Stimulated activated CD4-positive, alpha-beta T cell treated with anti-CD3 and anti-CD28 coated beads, Interleukin-1b, Interleukin-23, amount 100 ng/mL, for 4 hours (primary cell): ENCODE data around the gene PRKACB.
A peak's percentile ranks its signal among the peaks of the same experiment; 100 is the strongest.
"Not testable (repeated sequence)": the region's sequence is repeated elsewhere in the genome, so short reads cannot be mapped to it uniquely, and the experiment has no call there.

Source experiments
- DNase-seq, 2 donors: peaks; one replicate each; pipeline ENCODE4 v3.0.0-alpha.2; 2020; ENCODE audit warnings: low read depth in 2 of 2

Gene PRKACB

DNA sequence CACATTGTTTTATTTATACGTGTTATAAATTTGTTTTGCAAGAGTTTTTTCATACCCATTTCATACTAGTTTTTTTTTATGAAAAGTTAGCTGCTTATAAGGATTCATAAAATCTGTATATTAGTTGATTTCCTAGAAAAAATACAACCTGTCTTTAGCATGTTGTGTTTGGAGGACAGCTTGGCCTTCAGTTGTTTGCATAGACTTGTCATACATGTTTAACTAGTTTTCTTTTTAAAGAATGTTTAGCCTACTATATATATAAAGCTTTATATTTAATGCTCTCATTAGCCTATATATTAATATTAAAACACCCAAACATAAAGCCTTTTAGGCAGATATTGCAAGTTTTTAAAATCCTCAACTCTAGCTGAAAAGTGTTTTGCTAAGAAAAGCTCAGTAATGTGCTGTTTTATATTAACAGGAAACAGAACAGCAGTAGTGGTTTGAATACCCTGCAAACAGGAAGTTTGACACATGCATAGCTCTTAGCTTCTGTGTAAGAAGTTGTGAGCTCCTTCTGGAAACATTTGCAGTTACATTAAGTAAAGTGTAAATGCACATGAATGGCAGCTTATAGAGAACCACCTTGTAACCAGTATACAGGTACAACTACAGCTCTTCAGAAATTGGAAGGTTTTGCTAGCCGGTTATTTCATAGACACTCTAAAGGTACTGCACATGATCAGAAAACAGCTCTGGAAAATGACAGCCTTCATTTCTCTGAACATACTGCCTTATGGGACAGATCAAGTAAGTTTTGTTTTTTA lies at the start of gene PRKACB:
PRKACB (plus strand) TSS at position 476 of the 770 bp plus-strand sequence; CDS start at position 567, 91 bp downstream.
- peak in 1 of 2 donors; percentile 18 for DNase-seq

- no peak for DNase-seq
These were observed 48.8 kb upstream of the PRKACB start for GRCh38 chr1:84095308-84095707.

DNA sequence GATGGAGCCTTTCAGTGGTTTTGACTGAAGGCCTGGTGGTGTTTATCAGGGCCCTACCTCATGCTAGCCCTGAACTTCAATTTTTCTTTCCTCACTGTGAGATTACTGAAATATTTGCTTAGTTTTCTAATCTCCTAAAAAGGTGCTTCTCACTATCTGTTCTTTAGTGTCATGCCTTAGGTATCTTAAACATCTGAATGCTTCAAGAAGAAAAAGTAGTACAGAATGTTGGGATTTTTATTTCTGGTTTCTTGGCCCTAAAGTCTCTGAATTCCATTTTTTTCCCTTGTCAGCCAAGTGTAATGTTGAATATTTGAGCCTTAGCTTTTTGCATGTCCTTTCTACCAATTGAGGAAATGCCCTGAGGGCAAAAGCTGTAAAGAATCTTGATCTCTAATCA lies 47.9 kb upstream of the PRKACB start:
- DNase-seq = no peak

GRCh38 chr1:84101204-84101603 lies 42.9 kb upstream of the PRKACB start:
- no peak for DNase-seq

GRCh38 chr1:84103197-84103992 lies 40.7 kb upstream of the PRKACB start:
- no peak for DNase-seq

GRCh38 chr1:84107538-84107937 lies 36.5 kb upstream of the PRKACB start:
- DNase-seq = not testable (repeated sequence)

DNA sequence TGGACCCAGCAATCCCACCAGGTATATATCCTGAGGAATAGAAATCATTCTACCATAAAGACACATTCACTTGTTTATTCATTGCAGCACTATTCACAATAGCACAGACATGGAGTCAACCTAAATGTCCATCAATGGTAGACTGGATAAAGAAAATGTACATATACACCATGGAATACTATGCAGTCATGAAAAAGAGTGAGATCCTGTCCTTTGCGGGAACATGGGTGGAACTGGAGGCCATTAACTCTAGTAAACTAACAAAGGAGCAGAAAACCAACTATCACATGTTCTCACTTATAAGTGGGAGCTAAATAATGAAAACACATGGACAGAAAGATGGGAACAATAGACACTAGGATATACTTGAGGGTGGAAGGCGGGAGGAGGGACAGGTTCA lies 36.1 kb upstream of the PRKACB start:
- no peak for DNase-seq

- no peak for DNase-seq
These were observed 35.0 kb upstream of the PRKACB start for GRCh38 chr1:84108900-84109578.

GRCh38 chr1:84110629-84111028 lies 33.4 kb upstream of the PRKACB start:
- no peak for DNase-seq

GRCh38 chr1:84116558-84116957 lies 27.5 kb upstream of the PRKACB start:
- no peak for DNase-seq

DNA sequence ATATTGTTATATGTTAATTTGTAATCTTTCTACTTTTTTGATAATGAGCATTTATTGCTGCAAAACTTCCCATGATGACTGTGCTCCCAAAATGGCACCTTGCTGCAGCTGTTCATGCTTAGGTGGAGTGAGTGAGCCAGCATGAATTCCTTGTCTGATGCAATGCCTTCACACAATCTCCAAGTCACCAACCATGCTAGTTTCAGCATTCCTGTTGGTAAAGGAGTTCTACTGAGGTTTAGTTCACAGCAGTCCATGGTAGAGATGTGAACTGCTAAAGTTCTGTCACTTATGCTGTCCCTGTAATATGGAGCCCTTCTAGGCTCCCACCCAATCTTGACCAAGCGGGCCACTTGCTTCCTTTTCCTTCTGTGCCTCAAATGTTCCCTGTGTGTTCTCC lies 26.2 kb upstream of the PRKACB start:
- no peak for DNase-seq

- no peak for DNase-seq
These were observed 22.7 kb upstream of the PRKACB start for GRCh38 chr1:84121360-84121759.

DNA sequence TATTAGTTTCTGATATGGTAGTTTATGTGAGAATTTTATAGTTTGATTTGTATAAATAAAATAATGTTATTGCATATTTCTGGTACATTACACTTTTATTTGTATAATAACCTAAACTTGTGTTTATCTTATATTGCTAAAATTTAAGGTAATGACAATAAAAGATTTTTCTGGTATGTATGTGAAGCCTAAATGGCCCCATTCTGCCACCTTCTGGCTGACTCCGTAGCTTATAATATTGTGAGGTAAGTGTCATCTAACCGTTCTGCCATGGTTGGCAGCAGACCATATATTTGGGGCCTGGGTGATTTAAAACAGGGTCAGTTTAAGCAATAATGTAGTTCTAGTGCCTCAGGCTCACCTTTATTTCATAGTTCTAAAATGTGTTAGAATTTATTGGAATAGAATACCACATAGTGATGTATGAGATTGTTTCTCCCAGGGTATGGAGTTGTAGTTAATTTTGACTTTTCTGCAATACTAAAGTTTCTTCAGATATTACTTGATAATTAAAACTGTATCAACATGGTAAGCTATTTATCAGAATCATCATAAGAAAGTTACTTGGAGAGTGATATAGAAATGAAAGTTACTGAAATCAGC lies 21.2 kb upstream of the PRKACB start:
- DNase-seq = peak; percentile 18 to 45

- no peak for DNase-seq
These were observed 10.6 kb upstream of the PRKACB start for GRCh38 chr1:84133479-84133878.

- DNase-seq = no peak
These were observed 8.7 kb upstream of the PRKACB start for GRCh38 chr1:84135341-84135740.

DNA sequence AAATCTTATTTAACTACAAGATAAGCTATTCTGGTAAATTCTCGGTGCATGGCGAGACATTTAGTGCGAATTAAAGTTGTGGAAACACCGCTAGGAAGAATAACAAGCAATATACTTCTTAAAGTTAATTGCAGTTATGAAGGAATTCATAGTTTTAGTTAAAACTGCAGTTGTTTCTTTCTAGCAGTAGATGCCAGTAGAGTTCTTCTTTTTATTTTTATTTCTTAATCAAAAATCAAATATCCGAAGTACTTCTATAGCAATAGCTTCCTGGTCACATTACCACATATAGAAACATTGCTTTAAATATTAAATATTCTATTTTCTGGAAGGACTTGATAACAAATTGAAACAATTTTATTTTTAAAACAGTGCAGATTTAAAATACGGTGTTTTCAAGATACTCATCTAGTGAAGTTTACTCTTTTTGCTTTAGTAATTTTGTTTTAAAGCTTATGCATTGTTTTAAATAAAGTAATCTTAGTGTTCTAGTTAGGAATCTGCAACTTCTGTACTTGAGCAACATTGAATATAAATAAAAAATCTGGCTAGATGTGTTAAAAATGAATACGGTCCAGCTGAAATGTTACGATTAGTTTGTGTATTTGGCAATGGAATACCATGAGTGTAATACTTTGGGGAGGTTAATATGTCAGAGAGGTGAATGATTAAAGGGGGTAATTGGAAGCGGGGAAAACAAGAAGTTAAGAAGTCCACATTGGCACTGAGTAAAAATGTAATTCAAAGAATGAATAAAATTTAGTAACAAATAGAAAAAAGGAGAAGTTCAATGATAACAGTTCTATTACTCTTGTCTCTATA lies 2.7 kb upstream of the PRKACB start:
- DNase-seq = no peak

DNA sequence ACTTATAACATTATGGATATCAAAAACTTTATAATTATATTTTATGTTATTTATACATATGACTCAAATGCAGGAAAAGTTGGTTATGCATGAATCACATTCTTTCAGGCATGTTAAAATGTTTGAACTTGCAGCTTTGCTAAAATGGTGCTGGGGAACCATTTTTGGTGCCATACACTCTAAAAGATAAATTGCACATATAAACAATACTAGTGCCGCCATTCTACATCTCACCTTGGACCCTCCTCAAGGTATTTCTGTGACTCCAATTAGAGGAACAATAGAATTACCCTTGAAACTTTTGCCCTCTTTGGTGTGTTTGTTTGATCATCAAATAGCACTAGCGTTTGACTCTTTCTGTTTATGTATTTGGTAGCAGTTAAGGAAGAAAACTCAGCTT lies 997 bp downstream of the PRKACB start:
- no peak for DNase-seq

DNA sequence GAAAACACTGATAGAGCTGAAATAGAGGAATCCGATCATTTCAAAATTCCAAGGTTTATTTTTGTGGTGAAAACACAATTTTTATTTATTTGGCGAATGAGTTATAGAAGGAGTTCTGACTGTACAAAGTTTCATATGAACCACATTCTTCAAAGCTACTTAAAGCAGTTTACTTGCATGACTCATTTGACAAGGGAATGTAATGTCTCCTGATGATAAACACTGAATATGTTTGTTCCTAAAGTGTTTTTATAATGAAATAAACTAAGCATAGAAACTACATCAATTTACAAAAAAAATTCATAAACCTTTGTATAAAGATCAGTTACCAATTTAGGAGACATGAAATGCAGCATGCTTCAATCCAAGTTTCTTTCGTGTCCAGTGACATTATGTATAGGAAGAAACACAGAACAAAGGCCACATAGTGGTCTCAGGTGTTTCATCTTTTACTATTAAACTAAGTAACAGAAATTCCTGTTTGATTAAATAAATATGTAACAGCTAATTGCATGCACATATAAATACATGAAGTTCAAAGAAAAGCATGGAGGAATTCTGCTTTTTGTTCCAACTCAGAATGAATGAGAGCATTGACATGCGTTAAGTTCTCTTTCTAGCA lies 2.5 kb downstream of the PRKACB start:
- DNase-seq = no peak

GRCh38 chr1:84148758-84149157 lies 4.7 kb downstream of the PRKACB start:
- no peak for DNase-seq

DNA sequence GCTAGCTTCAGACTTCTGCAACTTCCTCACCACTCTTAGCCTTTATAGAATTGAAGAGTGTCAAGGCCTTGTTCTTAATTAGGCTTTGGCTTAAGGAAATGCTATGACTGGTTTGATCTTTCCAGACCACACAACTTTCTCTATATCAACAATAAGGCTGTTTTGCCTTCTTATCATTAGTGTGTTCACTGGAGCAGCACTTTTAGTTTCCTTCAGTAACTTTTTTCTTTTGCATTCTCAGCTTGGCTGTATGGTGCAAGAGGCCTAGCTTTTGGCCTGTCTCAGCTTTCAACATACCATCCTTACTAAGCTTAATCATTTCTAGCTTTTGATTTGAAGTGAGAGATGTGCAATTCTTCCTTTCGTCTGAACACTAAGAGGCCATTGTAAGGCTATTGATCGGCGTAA lies 8.6 kb downstream of the PRKACB start:
- DNase-seq = no peak

DNA sequence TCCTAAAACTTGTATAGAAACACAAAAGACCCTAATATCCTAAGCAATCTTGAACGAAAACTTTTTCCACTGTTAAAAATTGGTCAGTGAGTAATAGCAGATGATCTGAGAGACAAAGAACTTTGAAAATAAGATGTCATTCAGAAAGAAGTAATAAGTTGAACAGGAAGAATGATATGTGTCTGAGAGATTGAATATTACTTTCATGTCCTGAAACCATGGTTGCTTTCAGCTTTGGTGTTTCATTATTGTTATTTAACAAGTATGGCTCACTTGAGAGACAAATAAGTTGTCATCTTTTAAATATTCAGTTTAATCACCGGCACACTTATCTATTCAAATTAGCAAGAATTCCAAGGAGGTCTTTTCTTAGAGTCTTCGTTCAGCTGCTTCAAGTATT lies 11.4 kb downstream of the PRKACB start:
- DNase-seq = no peak
